Small intestine (tissue), 7 donors: ENCODE data around the gene NUP42. TPM values are rescaled to one million over a fixed set of nuclear protein-coding genes. Genes with fewer than 3 reads are reported as not detected.
A peak's percentile ranks its signal among the peaks of the same experiment; 100 is the strongest.

Source experiments
- DNase-seq, 2 donors: peaks; one replicate each; pipeline versions ENCODE4 v3.0.0 to v3.0.0-alpha.2; 2013
- FAIRE-seq: peaks from 2 replicates; lab custom pipeline; 2012; peaks lifted over from hg19 to GRCh38; lab: Jason Lieb, UNC
- H3K27ac ChIP-seq, 3 donors: one replicate each; pipeline ENCODE4 v1.5.1; 2013; ENCODE audit warnings: low read length in 2 of 3, mild to moderate bottlenecking in 2 of 3, control low read depth in 1 of 3, inconsistent platforms in 1 of 3, low read depth in 1 of 3, moderate library complexity in 1 of 3
- H3K27me3 ChIP-seq, 3 donors: one replicate each; pipeline ENCODE4 v1.6.1; 2013; ENCODE audit warnings: low read length in 3 of 3, inconsistent platforms in 1 of 3; ENCODE audit not compliant: control insufficient read depth in 3 of 3, insufficient read depth in 3 of 3
- H3K36me3 ChIP-seq, 3 donors: one replicate each; pipeline ENCODE4 v1.6.1; 2013; ENCODE audit warnings: low read length in 3 of 3, inconsistent platforms in 1 of 3, low read depth in 1 of 3, mild to moderate bottlenecking in 1 of 3, moderate library complexity in 1 of 3; ENCODE audit not compliant: control insufficient read depth in 3 of 3, insufficient read depth in 2 of 3
- H3K4me1 ChIP-seq, 3 donors: one replicate each; pipeline ENCODE4 v1.6.1; 2013; ENCODE audit warnings: low read length in 2 of 3, inconsistent platforms in 1 of 3, low read depth in 1 of 3, mild to moderate bottlenecking in 1 of 3, moderate library complexity in 1 of 3; ENCODE audit not compliant: control insufficient read depth in 3 of 3, insufficient read depth in 2 of 3
- H3K4me3 ChIP-seq, 3 donors: one replicate each; pipeline ENCODE4 v1.5.1; 2013; ENCODE audit warnings: low read length in 3 of 3, control low read depth in 1 of 3, inconsistent platforms in 1 of 3, low read depth in 1 of 3, mild to moderate bottlenecking in 1 of 3, moderate library complexity in 1 of 3
- H3K9me3 ChIP-seq, 2 donors: one replicate each; pipeline ENCODE4 v1.6.1; 2013; ENCODE audit warnings: low read depth in 1 of 2, low read length in 1 of 2; ENCODE audit not compliant: control insufficient read depth in 2 of 2, insufficient read depth in 1 of 2
- WGBS, 3 donors: extraction: QIAGEN DNeasy Blood & Tissue Kit; methylation state at CpG; one replicate each; pipeline ENCODE4 v1.1.7; 2013; 5-methylcytosine and 5-hydroxymethylcytosine counted together
- polyA plus RNA-seq, 4 donors: library from polyadenylated mRNA; stranded (reverse) in 3 of 4; unstranded in 1 of 4; fragments of 200-250 nt in 3 of 4; fragments of 120-200 nt in 1 of 4; gene quantifications; one replicate each; pipeline versions ENCODE4 v1.2.1 to v1.2.3, GENCODE V29; 2013
- donor health status: healthy with polysubstance abuse.
- donor health status: control.
- donor health status: control.
- donor health status: Bipolar disorder and iron deficiency.
- donor health status: healthy.

NUP42 gene
- polyA plus RNA-seq, 4 donors, result 25.1 to 46.6 (median 32.4) TPM

GRCh38 chr7:23226844-23227450 lies 45.1 kb downstream of the NUP42 start:
- DNase-seq (no peak), FAIRE-seq (no peak)
- no peaks in the 10 kb centered on the region for H3K4me1 ChIP-seq
- H3K27ac ChIP-seq, result no peak overlapping the region
- WGBS, 3 donors, result 60 to 73% (median 73%) methylated on average over 4 of the region's 4 CpGs
- no peaks in the 10 kb centered on the region for H3K36me3 ChIP-seq
- H3K4me3 ChIP-seq, result no peak overlapping the region
- H3K27me3 ChIP-seq, result peaks cover 0 to 5% (median 0%) of the 10 kb centered on the region in 3 donors
- H3K9me3 ChIP-seq, result peaks cover 0 to 6% of the 10 kb centered on the region in 2 donors

- H3K36me3 ChIP-seq, result no peaks in the 10 kb centered on the region
- WGBS, 3 donors, result 93 to 97% (median 95%) methylated on average over 2 of the region's 2 CpGs
- H3K27ac ChIP-seq, result no peak overlapping the region
- no peak overlapping the region for H3K4me3 ChIP-seq
- H3K9me3 ChIP-seq, result peaks cover 0 to 6% of the 10 kb centered on the region in 2 donors
- FAIRE-seq (no peak), DNase-seq (no peak)
- no peaks in the 10 kb centered on the region for H3K27me3 ChIP-seq
- no peaks in the 10 kb centered on the region for H3K4me1 ChIP-seq
These were observed 46.6 kb downstream of the NUP42 start for GRCh38 chr7:23228412-23228811.

GRCh38 chr7:23230641-23231101 lies 48.8 kb downstream of the NUP42 start:
- no peak overlapping the region for H3K4me3 ChIP-seq
- 72 to 77% (median 76%) methylated on average over 6 of the region's 6 CpGs for WGBS, 3 donors
- FAIRE-seq (no peak), DNase-seq (no peak)
- H3K9me3 ChIP-seq, result peaks cover 0 to 6% of the 10 kb centered on the region in 2 donors
- no peak overlapping the region for H3K27ac ChIP-seq
- H3K4me1 ChIP-seq, result no peaks in the 10 kb centered on the region
- no peaks in the 10 kb centered on the region for H3K27me3 ChIP-seq
- H3K36me3 ChIP-seq, result no peaks in the 10 kb centered on the region

GRCh38 chr7:23232966-23233365 lies 51.1 kb downstream of the NUP42 start:
- Histone ChIP-seq H3K9me3 (peaks cover 0 to 6% of the 10 kb centered on the region in 2 donors), H3K4me1 (no peaks in the 10 kb centered on the region), H3K36me3 (no peaks in the 10 kb centered on the region), H3K27ac (no peak overlapping the region), H3K4me3 (no peak overlapping the region), H3K27me3 (no peaks in the 10 kb centered on the region)
- 88 to 97% (median 88%) methylated on average over 3 of the region's 3 CpGs for WGBS, 3 donors
- FAIRE-seq (no peak), DNase-seq (no peak)

DNA sequence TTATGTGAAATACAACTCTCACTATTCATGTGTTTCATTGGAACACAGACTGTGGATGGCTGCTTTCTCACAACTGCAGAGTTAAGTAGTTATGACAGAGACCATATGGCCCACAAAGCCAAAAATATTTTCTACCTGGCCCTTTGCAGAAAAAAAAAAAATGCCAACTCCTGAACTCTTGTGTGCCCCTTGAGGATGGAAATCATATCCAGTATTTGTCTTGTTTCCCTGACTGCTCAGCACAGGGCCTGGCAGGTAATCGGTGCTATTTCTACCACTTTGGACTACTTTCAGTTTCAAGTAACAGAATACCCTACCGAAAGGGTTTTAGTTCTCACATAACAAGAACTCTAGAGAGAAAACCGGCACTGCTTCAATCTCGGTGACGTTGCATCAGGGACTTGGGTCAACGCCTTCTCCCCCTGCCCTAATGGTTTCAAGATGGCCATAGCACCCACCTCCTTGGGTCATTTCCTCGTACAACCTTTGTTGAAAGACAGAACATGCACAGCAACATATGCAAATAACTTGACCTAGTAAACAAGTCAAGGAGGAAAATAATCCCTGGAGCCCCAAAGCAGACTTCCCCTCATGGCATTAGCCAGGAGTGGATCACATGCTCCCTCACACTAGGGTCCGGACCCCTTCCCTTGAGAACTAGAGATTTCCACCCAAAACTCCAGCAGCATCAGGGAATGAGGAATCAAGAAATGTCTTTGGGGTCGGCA lies 52.9 kb downstream of the NUP42 start:
- Histone ChIP-seq H3K4me3 (peak overlapping the region in 1 of 3 donors; percentile 5), H3K27ac (peak overlapping the region in 1 of 3 donors; percentile 7), H3K9me3 (no peaks in the 10 kb centered on the region), H3K27me3 (no peaks in the 10 kb centered on the region), H3K36me3 (no peaks in the 10 kb centered on the region), H3K4me1 (no peaks in the 10 kb centered on the region)
- FAIRE-seq (no peak), DNase-seq (peak in 1 of 2 donors; percentile 23)
- WGBS, 3 donors, result 34 to 59% (median 41%) methylated on average over 9 of the region's 9 CpGs

DNA sequence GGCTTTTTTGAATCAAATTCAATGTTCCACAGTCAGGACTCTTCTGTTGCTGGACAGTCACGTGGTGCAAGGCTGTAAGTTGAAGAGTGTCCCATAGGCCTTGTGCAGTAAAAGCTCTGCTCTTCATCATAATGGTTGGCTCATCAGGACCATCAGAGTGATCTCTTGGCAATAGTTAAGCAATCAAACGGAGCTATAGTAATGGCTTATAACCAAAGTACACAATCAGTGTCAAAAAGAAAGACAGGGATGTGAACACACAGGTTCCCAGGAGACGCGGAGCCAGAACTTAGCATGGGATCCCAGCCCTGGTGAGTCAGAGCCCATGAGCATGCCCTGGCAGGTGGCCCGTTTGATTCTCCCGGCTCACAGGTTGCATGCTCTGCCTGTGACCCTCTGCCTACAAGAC lies 54.0 kb downstream of the NUP42 start:
- FAIRE-seq (no peak), DNase-seq (no peak)
- Histone ChIP-seq H3K9me3 (no peaks in the 10 kb centered on the region), H3K27ac (no peak overlapping the region), H3K36me3 (no peaks in the 10 kb centered on the region), H3K4me3 (no peak overlapping the region), H3K27me3 (no peaks in the 10 kb centered on the region), H3K4me1 (no peaks in the 10 kb centered on the region)
- 50 to 69% (median 67%) methylated on average over 6 of the region's 6 CpGs for WGBS, 3 donors

DNA sequence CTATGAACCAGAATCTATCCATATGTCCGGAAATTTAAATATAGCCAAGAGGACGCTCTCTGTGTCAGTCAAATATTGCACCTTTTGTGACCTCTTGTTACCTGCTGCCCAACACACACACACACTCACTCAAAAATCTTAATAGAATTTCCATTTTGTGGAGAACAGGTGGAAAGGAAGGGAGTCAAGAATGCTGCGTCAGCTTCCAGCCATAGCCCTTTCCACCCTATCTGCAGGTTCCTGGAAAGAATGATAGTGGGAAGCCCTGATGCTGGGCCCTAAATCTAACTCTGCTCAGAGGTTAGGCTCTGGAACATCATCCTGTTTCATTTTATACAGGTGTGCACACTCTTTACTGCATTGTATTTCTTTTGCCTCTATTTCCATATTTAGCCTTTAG lies 55.2 kb downstream of the NUP42 start:
- H3K36me3 ChIP-seq, result no peaks in the 10 kb centered on the region
- no peaks in the 10 kb centered on the region for H3K4me1 ChIP-seq
- H3K4me3 ChIP-seq, result no peak overlapping the region
- WGBS, 3 donors, result 93 to 94% (median 94%) methylated on average over 3 of the region's 3 CpGs
- DNase-seq (no peak), FAIRE-seq (no peak)
- H3K27ac ChIP-seq, result no peak overlapping the region
- H3K9me3 ChIP-seq, result no peaks in the 10 kb centered on the region
- no peaks in the 10 kb centered on the region for H3K27me3 ChIP-seq

- H3K27ac ChIP-seq, result no peak overlapping the region
- peaks cover 0 to 4% (median 0%) of the 10 kb centered on the region in 3 donors for H3K27me3 ChIP-seq
- H3K4me1 ChIP-seq, result no peaks in the 10 kb centered on the region
- H3K9me3 ChIP-seq, result no peaks in the 10 kb centered on the region
- H3K4me3 ChIP-seq, result no peak overlapping the region
- WGBS, 3 donors, result 85 to 91% (median 87%) methylated on average over 11 of the region's 11 CpGs
- FAIRE-seq, result no peak
- DNase-seq, result no peak
- no peaks in the 10 kb centered on the region for H3K36me3 ChIP-seq
These were observed 57.3 kb downstream of the NUP42 start for GRCh38 chr7:23238983-23239652.
